Neuronal stem cell (in vitro differentiated cells): ENCODE results near the gene SRBD1. TPM values are rescaled to one million over a fixed set of nuclear protein-coding genes. Genes with fewer than 3 reads are reported as not detected.

ENCODE experiments used
- DNase-seq: peaks from one replicate; pipeline ENCODE4 v3.0.0-alpha.2; 2013; ENCODE audit warnings: low spot score
- H2AFZ ChIP-seq: one replicate; pipeline ENCODE4 v1.6.1; 2013; ENCODE audit warnings: mild to moderate bottlenecking, low read length, inconsistent platforms
- H2AK5ac ChIP-seq: 2 replicates; pipeline ENCODE4 v1.6.1; 2013; ENCODE audit warnings: low read depth, mild to moderate bottlenecking, inconsistent platforms, low read length, moderate library complexity, mixed read lengths
- H2BK120ac ChIP-seq: 2 replicates; pipeline ENCODE4 v1.6.1; 2013; ENCODE audit warnings: low read depth, mild to moderate bottlenecking, inconsistent platforms, low read length, moderate library complexity, mixed read lengths
- H2BK12ac ChIP-seq: one replicate; pipeline ENCODE4 v1.6.1; 2013; ENCODE audit warnings: low read length, inconsistent platforms
- H2BK15ac ChIP-seq: 2 replicates; pipeline ENCODE4 v1.6.1; 2013; ENCODE audit warnings: mild to moderate bottlenecking, low read length, inconsistent platforms, mixed read lengths
- H2BK5ac ChIP-seq: one replicate; pipeline ENCODE4 v1.6.1; 2013; ENCODE audit warnings: inconsistent platforms, mild to moderate bottlenecking, low read length, moderate library complexity
- H3K14ac ChIP-seq: one replicate; pipeline ENCODE4 v1.6.1; 2013; ENCODE audit warnings: low read length, inconsistent platforms
- H3K18ac ChIP-seq: 2 replicates; pipeline ENCODE4 v1.6.1; 2013; ENCODE audit warnings: low read length, inconsistent platforms
- H3K23ac ChIP-seq: 2 replicates; pipeline ENCODE4 v1.6.1; 2013; ENCODE audit warnings: low read depth, mild to moderate bottlenecking, mixed read lengths, low read length, inconsistent platforms; ENCODE audit not compliant: poor library complexity
- H3K27ac ChIP-seq: replicated peaks from 3 replicates; pipeline ENCODE4 v1.5.1; 2013; ENCODE audit warnings: low read length, inconsistent platforms
- H3K27me3 ChIP-seq, 3 experiments: 2 replicates each; pipeline ENCODE4 v1.6.1; 2013; ENCODE audit warnings: low read length in 3 of 3, mild to moderate bottlenecking in 2 of 3, inconsistent platforms in 1 of 3, low read depth in 1 of 3, mixed read lengths in 1 of 3, moderate library complexity in 1 of 3; ENCODE audit not compliant: control insufficient read depth in 3 of 3, insufficient read depth in 3 of 3
- H3K36me3 ChIP-seq, 2 donors: replicated peaks in 1 of 2; 2 replicates each; pipeline ENCODE4 v1.6.1; 2013; ENCODE audit warnings: low read length in 2 of 2; ENCODE audit not compliant: control insufficient read depth in 2 of 2, insufficient read depth in 2 of 2
- H3K4ac ChIP-seq: 2 replicates; pipeline ENCODE4 v1.6.1; 2013; ENCODE audit warnings: inconsistent platforms, mild to moderate bottlenecking, low read length, moderate library complexity
- H3K4me1 ChIP-seq, 2 donors: 1 replicate in 1 of 2; 2 replicates in 1 of 2; pipeline ENCODE4 v1.6.1; 2013; ENCODE audit warnings: low read length in 2 of 2, low read depth in 1 of 2; ENCODE audit not compliant: control insufficient read depth in 2 of 2, insufficient read depth in 1 of 2
- H3K4me2 ChIP-seq: one replicate; pipeline ENCODE4 v1.6.1; 2013; ENCODE audit warnings: mild to moderate bottlenecking, low read length, inconsistent platforms; ENCODE audit not compliant: insufficient read depth, poor library complexity, severe bottlenecking
- H3K4me3 ChIP-seq, 2 donors: 2 replicates each; pipeline ENCODE4 v1.5.1; 2013; ENCODE audit warnings: low read length in 2 of 2, mild to moderate bottlenecking in 2 of 2, inconsistent platforms in 1 of 2, moderate library complexity in 1 of 2
- H3K79me1 ChIP-seq: one replicate; pipeline ENCODE4 v1.6.1; 2013; ENCODE audit warnings: low read depth, mild to moderate bottlenecking, inconsistent platforms, low read length, moderate library complexity
- H3K9ac ChIP-seq: one replicate; pipeline ENCODE4 v1.6.1; 2013; ENCODE audit warnings: mild to moderate bottlenecking, low read depth, low read length, inconsistent platforms; ENCODE audit not compliant: poor library complexity
- H3K9me3 ChIP-seq, 2 donors: replicated peaks in 1 of 2; 2 replicates each; pipeline versions ENCODE3 to v1.6.1; 2013; ENCODE audit warnings: low read length in 2 of 2, mild to moderate bottlenecking in 2 of 2, inconsistent platforms in 1 of 2, low read depth in 1 of 2, mixed read lengths in 1 of 2, moderate library complexity in 1 of 2; ENCODE audit not compliant: control insufficient read depth in 2 of 2, insufficient read depth in 1 of 2
- H4K8ac ChIP-seq: one replicate; pipeline ENCODE4 v1.6.1; 2013; ENCODE audit warnings: low read depth, mild to moderate bottlenecking, inconsistent platforms, low read length, moderate library complexity
- H4K91ac ChIP-seq: one replicate; pipeline ENCODE4 v1.6.1; 2013; ENCODE audit warnings: low read length, low read depth, mild to moderate bottlenecking, inconsistent platforms; ENCODE audit not compliant: poor library complexity
- WGBS, 2 donors: extraction: QIAGEN DNeasy Blood & Tissue Kit; methylation state at CpG; one replicate each; pipeline ENCODE4 v1.1.7; 2013; ENCODE audit warnings: missing lambda C conversion rate in 2 of 2, mixed read lengths in 1 of 2; ENCODE audit not compliant: insufficient read length in 2 of 2, insufficient replicate concordance in 1 of 2; ENCODE audit errors: extremely low coverage in 2 of 2; 5-methylcytosine and 5-hydroxymethylcytosine counted together
- small RNA-seq: library from polyadenylated mRNA; stranded (forward); fragments of <200 nt; extraction: miRNeasy Mini kit (QIAGEN cat#:217004); gene quantifications from one replicate; pipeline ENCODE3, GENCODE V24; 2013; ENCODE audit not compliant: insufficient read depth

Gene SRBD1

DNA sequence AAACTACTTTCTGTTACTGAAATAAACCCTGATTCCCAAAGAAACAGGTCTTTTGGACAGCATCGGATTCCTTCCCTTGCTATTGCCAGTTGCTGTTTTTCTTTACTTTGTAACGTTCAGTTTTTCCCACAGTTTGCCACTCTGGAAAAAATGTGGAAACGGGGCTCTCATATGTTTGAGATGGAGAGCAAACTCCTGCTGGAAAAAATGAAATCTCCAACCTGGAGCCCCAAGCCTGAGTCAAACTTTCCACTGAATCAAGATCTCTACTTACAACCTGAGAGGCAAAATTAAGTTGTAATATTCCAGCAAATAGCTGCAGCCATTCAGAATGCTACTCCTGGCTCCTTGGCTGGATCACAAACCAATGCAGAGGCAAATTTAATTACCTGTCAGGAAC lies 270.7 kb downstream of the SRBD1 start:
- no peak overlapping the region for H3K4me2 ChIP-seq
- no CpG with 5 or more reads among the region's 3 CpGs for WGBS, 2 donors
- H2AK5ac ChIP-seq = no peak overlapping the region
- no peak for DNase-seq
- H3K18ac ChIP-seq = no peak overlapping the region
- H3K4me3 ChIP-seq = no peak overlapping the region
- H3K9me3 ChIP-seq = no peaks in the 10 kb centered on the region
- no peak overlapping the region for H2BK5ac ChIP-seq
- peaks cover 0 to 9% (median 0%) of the 10 kb centered on the region in 3 experiments for H3K27me3 ChIP-seq
- H3K4ac ChIP-seq = no peak overlapping the region
- no peak overlapping the region for H3K14ac ChIP-seq
- H3K27ac ChIP-seq = no peak overlapping the region
- no peaks in the 10 kb centered on the region for H3K79me1 ChIP-seq
- H4K91ac ChIP-seq = no peak overlapping the region
- H3K23ac ChIP-seq = no peak overlapping the region
- H2AFZ ChIP-seq = no peak overlapping the region
- H2BK120ac ChIP-seq = no peak overlapping the region
- H2BK15ac ChIP-seq = no peak overlapping the region
- H3K36me3 ChIP-seq = no peaks in the 10 kb centered on the region
- peaks cover 0 to 1% of the 10 kb centered on the region in 2 donors for H3K4me1 ChIP-seq
- H4K8ac ChIP-seq = no peak overlapping the region
- H3K9ac ChIP-seq = no peak overlapping the region
- no peak overlapping the region for H2BK12ac ChIP-seq

DNA sequence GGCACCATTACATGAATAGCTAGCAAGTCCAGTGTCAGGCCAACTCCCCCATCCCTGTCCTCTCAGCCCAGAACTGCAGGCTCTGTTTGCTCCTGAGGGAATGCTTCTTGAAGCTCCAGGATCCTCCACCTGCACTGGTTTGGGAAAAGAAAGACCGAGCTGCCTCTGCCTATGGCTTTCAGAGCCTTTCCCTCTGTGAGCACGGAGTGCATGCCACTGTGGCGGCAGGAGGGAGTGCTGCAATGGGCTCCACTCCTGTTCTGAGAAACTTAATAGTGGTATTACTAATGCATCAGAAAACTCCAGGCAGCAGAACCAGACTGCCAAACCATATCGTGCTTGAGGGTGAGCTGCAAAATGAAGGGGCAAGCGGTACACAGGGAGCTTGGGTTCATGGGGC lies 271.8 kb downstream of the SRBD1 start:
- no peaks in the 10 kb centered on the region for H3K79me1 ChIP-seq
- H3K36me3 ChIP-seq = no peaks in the 10 kb centered on the region
- no peak overlapping the region for H3K27ac ChIP-seq
- H2BK12ac ChIP-seq = no peak overlapping the region
- no peak overlapping the region for H2BK120ac ChIP-seq
- peaks cover 0 to 1% of the 10 kb centered on the region in 2 donors for H3K4me1 ChIP-seq
- DNase-seq = no peak
- no peak overlapping the region for H2BK15ac ChIP-seq
- H3K4me2 ChIP-seq = no peak overlapping the region
- no peak overlapping the region for H3K14ac ChIP-seq
- no CpG with 5 or more reads among the region's 5 CpGs for WGBS, 2 donors
- no peak overlapping the region for H2AK5ac ChIP-seq
- no peak overlapping the region for H2BK5ac ChIP-seq
- no peak overlapping the region for H3K23ac ChIP-seq
- no peak overlapping the region for H3K4ac ChIP-seq
- peaks cover 0 to 9% (median 0%) of the 10 kb centered on the region in 3 experiments for H3K27me3 ChIP-seq
- no peak overlapping the region for H3K4me3 ChIP-seq
- H3K9ac ChIP-seq = no peak overlapping the region
- no peak overlapping the region for H4K91ac ChIP-seq
- no peaks in the 10 kb centered on the region for H3K9me3 ChIP-seq
- H4K8ac ChIP-seq = no peak overlapping the region
- H2AFZ ChIP-seq = no peak overlapping the region
- no peak overlapping the region for H3K18ac ChIP-seq

Small RNA genes within 50 kb of the gene (small RNA-seq; reads per million reads assigned to genes)
- not detected for gene RN7SL414P
